ENCODE results near the gene ENPP4.

DNA sequence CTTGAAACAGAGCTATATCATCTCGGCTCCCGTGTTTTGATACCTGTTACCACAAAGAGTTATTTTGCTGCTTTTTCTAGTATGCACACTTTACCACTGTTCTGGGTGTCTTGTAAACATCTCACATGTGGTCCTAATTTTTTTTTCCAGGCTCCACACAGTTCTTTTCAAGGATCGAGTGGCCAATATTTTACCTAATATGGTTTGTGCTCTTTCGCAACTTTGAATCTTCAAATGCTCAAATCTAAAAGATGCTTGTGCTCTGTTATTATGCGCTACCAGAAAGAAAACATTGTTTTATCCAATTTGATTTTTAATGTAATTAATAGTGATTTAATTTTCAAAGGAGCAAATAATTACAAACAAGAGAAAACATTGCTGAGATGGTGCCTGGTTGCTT is 30.3 kb downstream of the ENPP4 start:
- TF ChIP-seq ZNF699 (CRISPR knock-in tag; IDR thresholded peaks at IDR 0.05; ENCODE audit: insufficient replicate concordance) (no peak), EZH2 (IDR thresholded peaks at IDR 0.05; ENCODE audit: borderline replicate concordance, low read depth, low read length) (no peak), GABPB2 (CRISPR knock-in tag; conservative IDR thresholded peaks at IDR 0.05) (no peak)
- TF ChIP-seq, protein P1, sequence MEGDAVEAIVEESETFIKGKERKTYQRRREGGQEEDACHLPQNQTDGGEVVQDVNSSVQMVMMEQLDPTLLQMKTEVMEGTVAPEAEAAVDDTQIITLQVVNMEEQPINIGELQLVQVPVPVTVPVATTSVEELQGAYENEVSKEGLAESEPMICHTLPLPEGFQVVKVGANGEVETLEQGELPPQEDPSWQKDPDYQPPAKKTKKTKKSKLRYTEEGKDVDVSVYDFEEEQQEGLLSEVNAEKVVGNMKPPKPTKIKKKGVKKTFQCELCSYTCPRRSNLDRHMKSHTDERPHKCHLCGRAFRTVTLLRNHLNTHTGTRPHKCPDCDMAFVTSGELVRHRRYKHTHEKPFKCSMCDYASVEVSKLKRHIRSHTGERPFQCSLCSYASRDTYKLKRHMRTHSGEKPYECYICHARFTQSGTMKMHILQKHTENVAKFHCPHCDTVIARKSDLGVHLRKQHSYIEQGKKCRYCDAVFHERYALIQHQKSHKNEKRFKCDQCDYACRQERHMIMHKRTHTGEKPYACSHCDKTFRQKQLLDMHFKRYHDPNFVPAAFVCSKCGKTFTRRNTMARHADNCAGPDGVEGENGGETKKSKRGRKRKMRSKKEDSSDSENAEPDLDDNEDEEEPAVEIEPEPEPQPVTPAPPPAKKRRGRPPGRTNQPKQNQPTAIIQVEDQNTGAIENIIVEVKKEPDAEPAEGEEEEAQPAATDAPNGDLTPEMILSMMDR (IDR thresholded peaks at IDR 0.05 in 2 of 3, conservative IDR thresholded peaks at IDR 0.05 in 1 of 3; ENCODE audit: insufficient read depth in 2 of 3, low read depth in 1 of 3, low read length in 3 of 3): no peak

All from K562 (cell line).